Activated CD4-positive, alpha-beta T cell treated with anti-CD3 and anti-CD28 coated beads, Interleukin-2, Interleukin-6, amounts not matched to agents 100 ng/mL and 50 ng/mL, durations not matched to agents 16 hours and 8 hours (primary cell): ENCODE data around the gene LINGO3.

Experiments used
- DNase-seq: peaks from one replicate; pipeline ENCODE4 v3.0.0-alpha.2; 2020

LINGO3 gene

GRCh38 chr19:2325281-2326046, 17.5 kb upstream of the LINGO3 start:
- no peak for DNase-seq

GRCh38 chr19:2324220-2324948, 16.4 kb upstream of the LINGO3 start:
- no peak for DNase-seq

- no peak for DNase-seq
Measured at GRCh38 chr19:2323707-2324106, 15.8 kb upstream of the LINGO3 start.

GRCh38 chr19:2321565-2322283, 13.8 kb upstream of the LINGO3 start:
- DNase-seq, result no peak

GRCh38 chr19:2320939-2321338, 13.0 kb upstream of the LINGO3 start:
- no peak for DNase-seq

GRCh38 chr19:2320049-2320448, 12.1 kb upstream of the LINGO3 start:
- DNase-seq, result no peak

- DNase-seq, result no peak
Measured at GRCh38 chr19:2319551-2319950, 11.6 kb upstream of the LINGO3 start.

GRCh38 chr19:2318923-2319322, 11.0 kb upstream of the LINGO3 start:
- no peak for DNase-seq

GRCh38 chr19:2317756-2318155, 9.8 kb upstream of the LINGO3 start:
- DNase-seq, result no peak

- no peak for DNase-seq
Measured at GRCh38 chr19:2317300-2317699, 9.3 kb upstream of the LINGO3 start.

- no peak for DNase-seq
Measured at GRCh38 chr19:2315818-2316353, 7.9 kb upstream of the LINGO3 start.

GRCh38 chr19:2315121-2315817, 7.3 kb upstream of the LINGO3 start:
- no peak for DNase-seq

- DNase-seq, result no peak
Measured at GRCh38 chr19:2312820-2313501, 5.0 kb upstream of the LINGO3 start.

- DNase-seq, result no peak
Measured at GRCh38 chr19:2311093-2311492, 3.1 kb upstream of the LINGO3 start.

GRCh38 chr19:2309734-2310362, 1.9 kb upstream of the LINGO3 start:
- DNase-seq, result no peak

- no peak for DNase-seq
Measured at GRCh38 chr19:2307518-2308012, 389 bp downstream of the LINGO3 start.

- DNase-seq, result no peak
Measured at GRCh38 chr19:2306971-2307370, 983 bp downstream of the LINGO3 start.

GRCh38 chr19:2306281-2306806, 1.6 kb downstream of the LINGO3 start:
- no peak for DNase-seq

- DNase-seq, result no peak
Measured at GRCh38 chr19:2305452-2306280, 2.3 kb downstream of the LINGO3 start.

GRCh38 chr19:2303211-2303798, 4.6 kb downstream of the LINGO3 start:
- no peak for DNase-seq
